Fibroblast of skin of right biceps (primary cell): ENCODE data around the gene ERLEC1.
"Not testable (repeated sequence)": the region's sequence is repeated elsewhere in the genome, so short reads cannot be mapped to it uniquely, and the experiment has no call there.

Experiments used
- DNase-seq: peaks from one replicate; pipeline ENCODE4 v3.0.0-alpha.2; 2013

ERLEC1 gene

GRCh38 chr2:53784436-53784835 lies 2.4 kb upstream of the ERLEC1 start:
- DNase-seq: peak; percentile 14

- peak; percentile 11 for DNase-seq
Observed at GRCh38 chr2:53785366-53785765, 1.5 kb upstream of the ERLEC1 start.

DNA sequence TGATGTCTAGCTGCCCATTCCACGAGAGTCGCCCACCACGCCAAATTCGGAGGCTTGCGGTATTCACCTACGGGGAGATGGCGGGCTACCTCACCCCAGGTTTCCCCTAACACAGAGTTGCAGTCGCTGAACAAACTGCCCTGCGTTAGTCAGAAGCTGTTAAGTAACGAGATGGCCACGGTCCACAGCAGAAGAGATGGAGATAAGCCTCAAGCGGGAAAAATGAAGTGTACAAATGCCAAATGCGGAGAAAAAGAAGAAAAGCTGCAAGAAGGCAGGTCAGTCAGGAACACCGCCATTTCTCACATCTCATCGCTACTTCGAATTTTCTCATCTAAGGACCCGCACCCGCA lies 516 bp upstream of the ERLEC1 start:
- DNase-seq: peak; percentile 45

GRCh38 chr2:53787614-53788289 lies 908 bp downstream of the ERLEC1 start:
- DNase-seq: peak; percentile 16

DNA sequence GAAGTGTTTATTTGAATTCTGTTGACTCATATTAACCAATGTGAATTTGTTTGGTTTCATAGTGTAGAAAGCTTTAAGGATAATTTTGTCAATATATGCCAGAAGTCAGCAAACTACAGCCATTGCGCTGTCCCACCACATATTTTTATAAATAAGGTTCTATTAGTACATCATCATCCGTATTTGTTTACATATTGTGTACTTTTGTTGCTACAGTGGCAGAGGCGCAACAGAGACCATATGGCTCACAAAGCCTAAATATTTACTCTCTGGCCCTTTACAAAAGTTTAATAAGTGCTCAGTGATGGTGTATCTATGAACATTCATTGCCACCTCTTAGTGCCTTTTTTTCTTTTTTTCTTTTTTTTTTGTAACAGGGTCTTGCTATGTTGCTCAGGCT lies 6.4 kb downstream of the ERLEC1 start:
- DNase-seq: no peak

GRCh38 chr2:53793821-53794220 lies 7.0 kb downstream of the ERLEC1 start:
- no peak for DNase-seq

- no peak for DNase-seq
Observed at GRCh38 chr2:53801547-53801946, 14.7 kb downstream of the ERLEC1 start.

DNA sequence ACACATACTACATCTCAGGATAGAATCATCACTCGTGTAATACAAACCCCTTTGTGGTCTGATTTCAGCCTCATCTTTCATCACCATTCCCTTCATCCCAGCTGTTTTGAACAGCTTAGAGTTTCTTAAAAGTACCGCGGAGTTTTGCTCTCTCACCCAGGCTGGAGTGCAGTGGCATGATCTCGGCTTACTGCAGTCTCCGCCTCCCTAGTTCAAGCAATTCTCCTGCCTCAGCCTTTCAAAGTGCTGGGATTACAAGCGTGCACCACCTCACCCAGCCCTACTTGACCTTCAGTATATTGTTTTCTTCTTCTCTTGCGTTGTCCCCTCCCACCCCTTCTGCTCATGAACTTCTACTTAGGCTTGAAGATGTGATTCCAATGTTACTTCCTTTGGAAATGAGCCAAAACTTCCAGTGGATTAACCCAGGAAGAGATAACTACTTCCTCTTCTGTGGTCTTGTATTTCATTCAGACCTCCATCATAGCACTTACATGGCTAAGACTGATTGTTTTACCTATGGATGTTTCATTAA lies 15.8 kb downstream of the ERLEC1 start:
- DNase-seq: no peak

DNA sequence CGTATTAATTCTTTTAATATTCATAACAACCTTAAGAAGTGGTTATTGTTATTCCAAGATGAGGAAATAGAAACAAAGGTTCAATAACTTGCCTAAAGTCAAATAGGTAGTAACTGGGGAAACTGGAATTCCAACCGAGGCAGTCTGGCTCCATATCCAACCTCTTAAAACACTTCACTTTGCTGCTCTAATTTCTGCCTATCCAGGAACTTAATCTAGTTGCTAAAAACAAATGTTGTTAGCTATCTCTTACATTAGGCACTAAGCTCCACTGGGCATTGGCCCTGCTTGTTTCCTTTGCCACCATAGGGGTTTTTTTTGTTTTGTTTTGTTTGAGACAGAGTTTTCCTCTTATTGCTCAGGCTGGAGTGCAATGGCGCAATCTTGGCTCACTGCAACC lies 24.8 kb downstream of the ERLEC1 start:
- DNase-seq: no peak

DNA sequence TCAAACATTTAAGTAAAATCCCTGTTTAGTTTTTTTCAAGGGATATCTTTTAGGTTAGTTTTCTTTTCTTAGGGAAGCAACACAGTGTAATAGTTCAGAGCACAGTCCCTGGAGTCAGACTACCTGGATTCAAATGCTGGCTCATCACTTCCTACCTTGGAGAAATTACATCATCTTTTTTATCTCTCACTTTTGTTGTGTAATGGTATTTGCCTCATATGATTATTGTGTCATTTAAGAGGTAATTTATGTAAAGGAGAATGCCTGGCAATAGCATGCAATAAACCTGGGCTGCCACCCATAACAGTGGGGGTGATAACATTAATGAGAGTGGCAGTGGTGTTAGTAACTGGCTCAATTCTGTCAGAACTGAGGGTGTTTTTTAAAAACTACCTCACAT lies 26.3 kb downstream of the ERLEC1 start:
- no peak for DNase-seq

GRCh38 chr2:53818854-53819435 lies 32.1 kb downstream of the ERLEC1 start:
- DNase-seq: no peak

DNA sequence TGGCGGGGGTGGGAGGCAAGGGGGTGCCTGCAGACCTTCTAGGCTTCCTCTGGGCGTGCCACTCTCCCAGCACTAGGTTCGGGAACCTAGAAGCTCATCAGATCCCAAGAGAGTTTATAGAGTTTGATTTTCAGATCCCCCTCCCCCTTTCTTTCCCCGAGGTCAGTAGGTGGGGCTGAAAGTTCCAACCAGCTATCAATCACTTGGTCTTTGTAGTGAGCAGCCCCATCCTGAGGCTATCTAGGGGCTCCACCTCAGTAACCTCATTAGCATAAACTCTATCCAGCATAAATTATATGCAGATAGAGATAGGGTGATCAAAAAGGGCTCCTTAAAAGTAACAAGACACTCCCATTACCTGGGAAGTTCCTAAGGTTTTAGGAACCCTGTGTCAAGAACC lies 32.8 kb downstream of the ERLEC1 start:
- no peak for DNase-seq

DNA sequence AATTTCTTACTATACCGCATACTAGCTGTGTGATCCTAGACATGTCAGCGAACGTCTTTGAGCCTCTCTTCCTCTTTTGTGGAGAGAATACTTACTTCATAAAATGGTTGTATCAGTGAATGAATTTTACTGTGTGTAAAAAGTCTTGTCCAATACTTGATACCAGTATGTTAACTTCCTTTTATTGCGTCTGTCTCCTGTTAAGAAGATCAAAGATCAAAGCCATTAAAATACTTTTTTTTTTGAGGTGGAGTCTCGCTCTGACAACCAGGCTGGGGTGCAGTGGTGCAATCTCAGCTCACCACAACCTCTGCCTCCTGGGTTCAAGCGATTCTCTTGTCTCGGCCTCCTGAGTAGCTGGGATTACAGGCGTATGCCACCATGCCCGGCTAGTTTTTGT lies 33.2 kb downstream of the ERLEC1 start:
- no peak for DNase-seq

- DNase-seq: no peak
Observed at GRCh38 chr2:53820711-53821110, 33.9 kb downstream of the ERLEC1 start.

- no peak for DNase-seq
Observed at GRCh38 chr2:53821810-53822209, 35.0 kb downstream of the ERLEC1 start.

DNA sequence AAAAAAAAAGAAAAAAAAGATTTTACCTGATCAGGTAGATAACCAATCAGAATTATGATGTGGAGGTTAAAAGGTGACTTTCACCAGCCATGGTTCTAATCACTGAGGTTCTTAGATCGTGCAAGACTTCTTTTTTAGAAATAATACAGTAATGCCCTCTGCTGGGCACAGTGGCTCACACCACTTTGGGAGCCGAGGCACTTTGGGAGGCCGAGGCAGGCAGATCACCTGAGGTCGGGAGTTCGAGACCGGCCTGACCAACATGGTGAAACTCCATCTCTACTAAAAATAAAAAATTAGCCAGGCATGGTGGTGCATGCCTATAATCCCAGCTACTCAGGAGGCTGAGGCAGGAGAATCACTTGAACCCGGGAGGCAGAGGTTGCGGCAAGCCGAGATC lies 36.8 kb downstream of the ERLEC1 start:
- DNase-seq: not testable (repeated sequence)

GRCh38 chr2:53826030-53826410 lies 39.2 kb downstream of the ERLEC1 start:
- DNase-seq: no peak

GRCh38 chr2:53826587-53827397 lies 39.9 kb downstream of the ERLEC1 start:
- DNase-seq: no peak

- DNase-seq: no peak
Observed at GRCh38 chr2:53827398-53828175, 40.7 kb downstream of the ERLEC1 start.

DNA sequence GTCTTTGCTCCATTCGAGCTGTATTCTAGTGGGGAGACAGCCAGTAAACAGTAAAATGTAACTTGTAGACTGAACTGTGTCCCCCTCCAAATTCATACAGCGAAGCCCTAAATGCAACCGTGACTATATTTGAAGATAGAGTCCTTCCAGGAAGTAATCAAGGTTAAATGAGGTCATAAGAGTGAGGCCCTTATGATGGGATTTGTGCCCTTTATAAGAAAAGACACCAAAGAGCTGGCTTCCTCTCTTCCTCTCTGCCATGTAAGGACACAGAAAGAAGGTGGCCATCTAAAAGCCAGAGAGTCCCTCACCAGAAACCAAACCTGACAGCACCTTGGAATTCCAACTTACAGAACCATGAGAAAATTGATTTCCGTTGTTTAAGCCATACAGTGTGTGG lies 41.5 kb downstream of the ERLEC1 start:
- DNase-seq: no peak

DNA sequence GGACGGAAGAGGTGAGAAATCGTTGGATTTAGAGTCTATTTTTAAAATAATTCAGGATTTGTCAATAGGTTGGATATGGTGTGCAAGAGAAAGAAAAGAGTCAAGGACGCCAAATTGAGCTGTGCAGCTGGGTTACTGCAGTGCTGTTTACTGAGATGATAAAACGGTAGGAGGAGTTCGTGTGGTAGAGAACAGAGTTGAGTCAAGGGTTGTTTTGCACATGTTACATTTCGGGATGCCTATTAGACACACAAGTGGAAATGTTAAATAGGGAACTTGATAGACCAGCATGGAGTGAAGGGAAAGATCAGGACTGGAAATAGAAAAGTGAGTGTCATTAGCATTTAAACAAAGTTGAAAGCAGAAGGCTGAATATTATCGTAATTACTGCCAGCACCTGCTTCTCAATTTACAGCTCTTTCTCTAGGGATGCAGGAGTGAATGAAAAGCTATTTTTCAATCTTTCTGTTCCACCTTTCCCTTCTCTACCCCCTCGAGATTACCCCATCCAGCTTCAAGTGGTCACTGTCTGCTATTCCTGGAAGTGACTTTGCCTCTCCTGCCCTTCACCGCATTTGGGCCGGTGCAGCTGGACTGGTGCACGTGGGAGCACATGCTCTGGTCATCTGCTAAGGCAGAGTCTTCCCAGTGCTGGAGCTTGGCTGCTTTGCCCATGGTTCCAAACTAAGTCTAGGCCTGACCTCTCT lies 42.6 kb downstream of the ERLEC1 start:
- DNase-seq: no peak

DNA sequence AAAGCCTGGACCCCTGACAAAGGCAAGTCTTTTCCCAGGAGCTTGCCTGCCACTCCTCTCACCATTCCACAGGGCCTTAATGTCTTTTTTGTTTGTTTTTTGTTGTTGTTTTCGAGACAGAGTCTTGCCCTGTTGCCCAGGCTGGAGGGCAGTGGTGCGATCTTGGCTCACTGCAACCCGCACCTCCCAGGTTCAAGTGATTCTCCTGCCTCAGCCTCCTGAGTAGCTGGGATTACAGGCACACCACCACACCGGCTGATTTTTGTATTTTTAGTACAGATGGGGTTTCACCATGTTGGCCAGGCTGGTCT lies 43.1 kb downstream of the ERLEC1 start:
- DNase-seq: not testable (repeated sequence)

DNA sequence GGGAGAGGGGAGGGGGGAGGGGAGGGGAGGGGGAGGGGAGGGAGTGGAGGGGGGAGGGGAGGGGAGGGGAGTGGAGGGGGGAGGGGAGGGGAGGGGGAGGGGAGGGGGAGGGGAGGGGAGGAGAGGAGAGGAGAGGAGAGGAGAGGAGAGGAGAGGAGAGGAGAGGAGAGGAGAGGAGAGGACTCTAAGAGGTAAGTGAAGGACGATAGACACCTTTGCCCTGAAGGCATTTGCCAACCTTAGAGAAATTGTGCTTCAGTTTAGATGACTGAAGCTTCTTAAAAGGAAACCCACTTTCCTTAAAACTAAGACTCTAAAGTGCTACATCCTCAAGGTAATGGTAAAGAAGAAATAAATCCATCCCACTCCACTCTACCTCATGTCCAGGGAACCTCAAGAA lies 53.7 kb downstream of the ERLEC1 start:
- no peak for DNase-seq
